ENCODE results near the gene TLE3. TPM values are rescaled to one million over a fixed set of nuclear protein-coding genes. Genes with fewer than 3 reads are reported as not detected.

The TLE3 gene
- total RNA-seq, 6 experiments from 2014 or later = 6.0 to 17.6 (median 13.8) TPM

DNA sequence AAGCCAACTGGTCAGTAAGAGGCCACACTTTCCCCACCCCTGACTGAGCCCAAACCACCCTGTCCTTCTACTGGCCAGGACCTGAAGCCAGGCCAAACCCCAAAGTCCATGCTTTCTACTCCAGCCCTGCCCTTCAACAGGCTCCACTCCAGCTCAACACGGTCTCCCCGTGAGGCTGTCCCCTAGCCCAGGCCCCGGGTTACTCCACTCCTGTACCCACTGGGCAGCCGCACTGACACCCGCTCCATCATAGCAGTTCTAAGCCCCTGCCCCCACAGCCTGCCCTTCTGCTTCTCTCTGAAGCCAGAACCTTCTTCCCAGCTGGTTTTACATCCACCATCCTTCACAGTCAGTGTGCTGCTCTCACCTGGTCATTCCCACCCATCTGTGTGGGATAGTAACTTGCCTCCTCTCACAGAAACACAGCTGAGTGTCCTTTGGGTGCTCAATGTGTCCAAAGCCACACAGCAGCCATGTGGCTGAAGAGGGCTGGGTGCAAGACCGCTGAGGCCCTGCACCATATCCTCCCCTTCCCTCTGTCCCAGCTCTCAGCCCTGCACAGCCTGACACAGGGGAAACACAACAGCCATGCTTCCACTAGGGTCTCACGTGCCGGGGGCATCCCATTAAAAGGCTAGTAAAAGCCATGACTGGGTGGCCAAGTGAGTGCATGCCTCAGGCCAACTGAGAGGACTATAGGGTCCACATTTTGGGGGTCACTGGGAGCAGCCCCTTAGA is 38.1 kb downstream of the TLE3 start:
- Mint-ChIP-seq H3K36me3 (ENCODE audit: low read depth) (peaks cover 5% of the 10 kb centered on the region; the same call in 1 of the 2 replicates), H3K4me1 (ENCODE audit: low read depth) (peaks cover 15% of the 10 kb centered on the region), H3K27me3 (ENCODE audit: insufficient read depth) (peaks cover 2% of the 10 kb centered on the region; the same call in 1 of the 2 replicates), H3K4me3 (no peak overlapping the region), H3K9me3 (no peaks in the 10 kb centered on the region), H3K27ac (no peak overlapping the region)
- no peak for DNase-seq
- TF ChIP-seq, protein P1, sequence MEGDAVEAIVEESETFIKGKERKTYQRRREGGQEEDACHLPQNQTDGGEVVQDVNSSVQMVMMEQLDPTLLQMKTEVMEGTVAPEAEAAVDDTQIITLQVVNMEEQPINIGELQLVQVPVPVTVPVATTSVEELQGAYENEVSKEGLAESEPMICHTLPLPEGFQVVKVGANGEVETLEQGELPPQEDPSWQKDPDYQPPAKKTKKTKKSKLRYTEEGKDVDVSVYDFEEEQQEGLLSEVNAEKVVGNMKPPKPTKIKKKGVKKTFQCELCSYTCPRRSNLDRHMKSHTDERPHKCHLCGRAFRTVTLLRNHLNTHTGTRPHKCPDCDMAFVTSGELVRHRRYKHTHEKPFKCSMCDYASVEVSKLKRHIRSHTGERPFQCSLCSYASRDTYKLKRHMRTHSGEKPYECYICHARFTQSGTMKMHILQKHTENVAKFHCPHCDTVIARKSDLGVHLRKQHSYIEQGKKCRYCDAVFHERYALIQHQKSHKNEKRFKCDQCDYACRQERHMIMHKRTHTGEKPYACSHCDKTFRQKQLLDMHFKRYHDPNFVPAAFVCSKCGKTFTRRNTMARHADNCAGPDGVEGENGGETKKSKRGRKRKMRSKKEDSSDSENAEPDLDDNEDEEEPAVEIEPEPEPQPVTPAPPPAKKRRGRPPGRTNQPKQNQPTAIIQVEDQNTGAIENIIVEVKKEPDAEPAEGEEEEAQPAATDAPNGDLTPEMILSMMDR (IDR thresholded peaks at IDR 0.05) = no peak

DNA sequence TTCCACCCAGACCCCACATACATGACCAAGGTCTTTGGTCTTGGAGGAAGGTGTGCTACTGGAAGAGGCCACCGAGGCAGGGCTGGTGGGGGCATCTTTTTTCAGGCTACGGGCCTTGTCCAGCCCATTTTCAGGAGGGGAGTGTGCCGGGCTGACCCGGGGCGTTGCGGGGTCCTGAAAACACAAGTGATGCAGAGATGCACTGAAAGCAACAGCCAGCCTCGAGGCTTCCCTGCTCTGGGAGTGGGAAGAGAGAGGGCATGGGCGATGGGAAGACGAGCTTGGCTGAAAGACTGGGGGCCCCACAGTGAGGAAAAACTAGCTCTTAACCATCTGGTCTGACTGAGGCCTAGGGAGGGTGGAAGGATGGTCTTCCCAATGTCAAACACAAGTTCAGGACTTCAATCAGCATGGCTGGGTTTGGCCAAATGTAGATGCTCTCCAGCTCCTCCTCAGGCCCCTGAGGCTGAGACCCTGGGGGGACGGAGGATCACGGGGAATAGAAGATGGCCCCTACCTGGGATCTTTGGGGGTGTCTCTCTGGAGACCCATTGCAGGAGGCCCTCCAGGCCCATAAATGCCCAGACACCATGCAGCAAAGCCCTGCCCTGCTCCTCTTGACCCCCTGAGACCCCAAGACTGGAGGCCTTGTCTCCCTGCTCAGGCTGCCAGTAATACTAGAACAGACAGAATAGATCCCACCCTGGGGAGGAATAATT is 38.9 kb downstream of the TLE3 start:
- H3K27me3 Mint-ChIP-seq (ENCODE audit: insufficient read depth) = peaks cover 2% of the 10 kb centered on the region; the same call in 1 of the 2 replicates
- no peak overlapping the region for H3K4me3 Mint-ChIP-seq
- H3K36me3 Mint-ChIP-seq (ENCODE audit: low read depth) = peaks cover 5% of the 10 kb centered on the region; the same call in 1 of the 2 replicates
- DNase-seq = no peak
- H3K9me3 Mint-ChIP-seq = no peaks in the 10 kb centered on the region
- TF ChIP-seq, protein P1 (IDR thresholded peaks at IDR 0.05) = no peak
- peaks cover 15% of the 10 kb centered on the region for H3K4me1 Mint-ChIP-seq (ENCODE audit: low read depth)
- H3K27ac Mint-ChIP-seq = no peak overlapping the region

DNA sequence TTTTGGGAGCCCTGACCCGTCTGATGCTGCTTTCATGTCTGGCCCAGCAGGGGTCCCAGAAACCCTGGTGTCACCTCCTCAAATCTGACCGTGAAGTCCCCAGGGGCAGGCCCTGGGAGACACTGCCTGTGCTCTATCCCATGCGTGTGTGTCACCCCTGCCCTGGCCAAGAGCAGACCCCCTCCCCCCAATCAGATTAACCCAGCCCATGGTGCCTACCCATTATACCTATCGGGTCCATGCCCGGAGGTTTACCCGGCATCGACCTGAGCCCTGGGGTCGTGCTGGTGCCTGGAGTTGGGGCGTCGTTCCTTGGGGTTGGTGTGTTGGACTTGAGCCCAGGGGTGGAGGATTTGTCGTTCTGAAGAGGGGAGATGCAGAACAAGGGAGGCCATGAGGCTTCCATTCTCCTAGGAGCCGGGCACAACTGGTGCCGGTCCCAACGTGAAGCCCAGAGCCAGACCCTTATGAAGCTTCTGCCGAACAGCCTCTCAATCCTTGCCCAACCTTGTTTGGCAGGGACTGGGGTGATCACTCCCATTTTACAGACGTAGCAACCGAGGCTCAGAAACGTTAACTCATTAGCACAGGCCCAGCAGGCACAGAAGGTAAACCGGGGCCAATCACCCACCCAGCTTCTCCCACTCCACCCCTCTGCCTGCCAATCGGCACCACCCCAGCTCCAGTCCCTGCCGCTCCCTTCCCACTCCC is 39.6 kb downstream of the TLE3 start:
- H3K36me3 Mint-ChIP-seq (ENCODE audit: low read depth) = peaks cover 5% of the 10 kb centered on the region; the same call in 1 of the 2 replicates
- 0 out of 2 replicates have a peak, but pooled peaks cover 2% of the 10 kb centered on the region for H3K27me3 Mint-ChIP-seq (ENCODE audit: insufficient read depth)
- no peak overlapping the region for H3K4me3 Mint-ChIP-seq
- no peaks in the 10 kb centered on the region for H3K9me3 Mint-ChIP-seq
- no peak for DNase-seq
- peaks cover 13% of the 10 kb centered on the region for H3K4me1 Mint-ChIP-seq (ENCODE audit: low read depth)
- TF ChIP-seq, protein P1 (IDR thresholded peaks at IDR 0.05) = no peak
- H3K27ac Mint-ChIP-seq = no peak overlapping the region

DNA sequence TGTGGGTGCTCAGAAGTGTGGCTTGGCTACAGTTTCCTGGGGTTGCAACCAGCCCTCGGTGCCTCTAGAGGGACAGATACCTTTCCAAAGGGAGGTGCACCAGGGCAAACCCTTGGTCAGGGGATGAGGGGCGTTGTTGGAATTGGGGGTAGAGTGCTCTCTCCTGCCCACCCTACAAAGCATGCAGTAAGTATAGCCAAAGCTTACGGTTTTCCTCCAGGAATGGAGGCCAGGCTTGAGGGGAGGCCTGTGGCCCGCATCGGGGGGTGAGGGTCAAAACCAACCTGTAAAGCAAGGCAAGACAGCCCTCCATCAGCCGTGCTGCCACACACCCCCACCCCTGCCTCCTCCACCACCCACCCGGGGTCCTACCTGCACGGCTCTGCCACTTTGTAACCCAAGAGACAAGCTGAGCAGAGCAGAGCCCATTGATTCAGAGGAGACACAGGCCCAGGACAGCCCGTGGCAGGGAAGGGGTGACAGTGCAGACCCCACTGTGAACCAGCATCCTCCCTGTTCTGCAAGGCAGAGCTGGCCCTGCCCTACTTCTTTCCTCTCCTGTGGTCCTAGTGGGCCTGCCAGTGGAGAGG is 41.5 kb downstream of the TLE3 start:
- peaks cover 5% of the 10 kb centered on the region; the same call in 1 of the 2 replicates for H3K36me3 Mint-ChIP-seq (ENCODE audit: low read depth)
- DNase-seq = no peak
- H3K9me3 Mint-ChIP-seq = no peaks in the 10 kb centered on the region
- H3K4me3 Mint-ChIP-seq = no peak overlapping the region
- H3K27me3 Mint-ChIP-seq (ENCODE audit: insufficient read depth) = no peaks in the 10 kb centered on the region
- TF ChIP-seq, protein P1 (IDR thresholded peaks at IDR 0.05) = no peak
- no peaks in the 10 kb centered on the region for H3K4me1 Mint-ChIP-seq (ENCODE audit: low read depth)
- H3K27ac Mint-ChIP-seq = no peak overlapping the region

DNA sequence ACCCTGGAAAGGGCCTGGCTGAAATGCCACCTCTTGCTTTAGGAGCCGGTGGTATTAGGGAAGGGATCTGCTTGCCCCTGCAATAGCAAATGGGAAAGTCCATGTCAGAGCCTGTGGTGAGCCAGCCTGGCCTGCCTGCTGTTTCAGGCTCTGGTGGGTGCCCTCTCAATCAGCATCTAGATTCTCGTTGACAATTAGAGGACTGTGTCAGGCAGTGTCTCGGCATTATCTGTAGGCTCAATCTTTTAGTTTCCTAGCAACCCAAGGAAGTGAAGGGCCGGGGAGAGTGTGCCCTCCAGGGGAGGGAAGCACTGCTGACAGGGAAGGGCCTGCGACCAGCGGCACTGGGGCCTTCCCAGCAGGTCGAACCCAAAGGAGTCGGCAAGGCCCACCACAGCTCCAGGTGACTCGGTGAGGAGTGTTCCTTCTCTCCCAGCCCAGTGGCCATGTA is 42.1 kb downstream of the TLE3 start:
- DNase-seq = no peak
- TF ChIP-seq, protein P1 (IDR thresholded peaks at IDR 0.05) = no peak
- Mint-ChIP-seq H3K27me3 (ENCODE audit: insufficient read depth) (no peaks in the 10 kb centered on the region), H3K36me3 (ENCODE audit: low read depth) (peaks cover 7% of the 10 kb centered on the region; the same call in 1 of the 2 replicates), H3K9me3 (no peaks in the 10 kb centered on the region), H3K27ac (no peak overlapping the region), H3K4me3 (no peak overlapping the region), H3K4me1 (ENCODE audit: low read depth) (no peaks in the 10 kb centered on the region)

All from HFFc6 (cell line).